SK-N-SH (cell line): Measurements from ENCODE around the gene GALNTL6. TPM values are rescaled to one million over a fixed set of nuclear protein-coding genes. Genes with fewer than 3 reads are reported as not detected.

ENCODE experiments used
- CTCF ChIA-PET: fragments of 300-600, 350-600 bp; formaldehyde crosslinking; extraction: SDS; loops from one replicate; lab custom pipeline; 2021; lab: Yijun Ruan, JAX
- POLR2A ChIA-PET: fragments of 350-600 bp; sonication (Branson Sonifier 250); formaldehyde crosslinking; extraction: SDS; loops from one replicate; lab custom pipeline; 2020; ENCODE audit warnings: antibody characterized with exemption, inconsistent platforms; lab: Yijun Ruan, JAX
- DNase-seq: peaks from one replicate; pipeline ENCODE4 v3.0.0; 2012
- H2AFZ ChIP-seq: fragments of 200-600 bp; sonication (generic); 2 replicates; pipeline ENCODE4 v1.8.1; 2016; ENCODE audit warnings: antibody characterized with exemption, mild to moderate bottlenecking, low read depth
- H3F3A ChIP-seq: fragments of 200-600 bp; sonication (generic); replicated peaks from 2 replicates; pipeline ENCODE3; 2016; ENCODE audit warnings: antibody characterized with exemption, mild to moderate bottlenecking; ENCODE audit not compliant: insufficient read depth
- H3K27ac ChIP-seq, 2 experiments: fragments of 200-500 bp in 1 of 2; fragments of 200-600 bp in 1 of 2; sonication (Bioruptor generic) in 1 of 2; sonication (generic), shearing (Covaris generic) in 1 of 2; 2 replicates each; pipeline versions ENCODE4 v1.5.1 to v1.6.1; 2014 to 2016; ENCODE audit warnings: low read depth in 2 of 2, inconsistent platforms in 1 of 2, low read length in 1 of 2, mild to moderate bottlenecking in 1 of 2, mixed read lengths in 1 of 2
- H3K27me3 ChIP-seq: fragments of 200-600 bp; sonication (generic), shearing (Covaris generic); 2 replicates; pipeline ENCODE4 v1.6.1; 2016; ENCODE audit warnings: mixed run types; ENCODE audit not compliant: insufficient read depth
- H3K36me3 ChIP-seq, 2 experiments: fragments of 200-500 bp in 1 of 2; fragments of 200-600 bp in 1 of 2; sonication (Bioruptor generic) in 1 of 2; sonication (generic) in 1 of 2; replicated peaks in 1 of 2; 2 replicates each; pipeline versions ENCODE3 to v1.5.1; 2014 to 2016; ENCODE audit warnings: low read length in 1 of 2, mild to moderate bottlenecking in 1 of 2; ENCODE audit not compliant: insufficient read depth in 2 of 2, control insufficient read depth in 1 of 2
- H3K4me1 ChIP-seq, 2 experiments: fragments of 200-500 bp in 1 of 2; fragments of 200-600 bp in 1 of 2; sonication (Bioruptor generic) in 1 of 2; sonication (generic), shearing (Covaris generic) in 1 of 2; 2 replicates each; pipeline versions ENCODE4 v1.5.1 to v1.6.1; 2014 to 2016; ENCODE audit warnings: low read depth in 1 of 2, low read length in 1 of 2, mixed run types in 1 of 2; ENCODE audit not compliant: insufficient read depth in 2 of 2, control insufficient read depth in 1 of 2
- H3K4me2 ChIP-seq: fragments of 200-600 bp; sonication (generic), shearing (Covaris generic); 2 replicates; pipeline ENCODE4 v1.6.1; 2017; ENCODE audit warnings: mixed run types
- H3K4me3 ChIP-seq, 2 experiments: fragments of 200-500 bp in 1 of 2; fragments of 200-600 bp in 1 of 2; sonication (Bioruptor generic) in 1 of 2; sonication (generic), shearing (Covaris generic) in 1 of 2; 2 replicates each; pipeline versions ENCODE4 v1.5.1 to v1.8.1; 2014 to 2016; ENCODE audit warnings: low read depth in 2 of 2, inconsistent platforms in 1 of 2, low read length in 1 of 2, mild to moderate bottlenecking in 1 of 2, mixed read lengths in 1 of 2, moderate library complexity in 1 of 2
- H3K79me2 ChIP-seq: fragments of 200-600 bp; sonication (generic); 2 replicates; pipeline ENCODE4 v1.8.1; 2017; ENCODE audit warnings: mild to moderate bottlenecking; ENCODE audit not compliant: insufficient read depth
- H3K9ac ChIP-seq: fragments of 200-600 bp; sonication (generic); 2 replicates; pipeline ENCODE4 v1.6.1; 2017; ENCODE audit warnings: mixed run types
- H3K9me2 ChIP-seq: fragments of 200-600 bp; sonication (generic); 2 replicates; pipeline ENCODE4 v1.6.1; 2017; ENCODE audit warnings: mixed run types
- H3K9me3 ChIP-seq: fragments of 200-600 bp; sonication (generic); 2 replicates; pipeline ENCODE4 v1.6.1; 2017; ENCODE audit warnings: mixed run types, mild to moderate bottlenecking, moderate library complexity
- H4K20me1 ChIP-seq: fragments of 200-600 bp; sonication (generic); 2 replicates; pipeline ENCODE4 v1.6.1; 2017; ENCODE audit warnings: mild to moderate bottlenecking, mixed run types; ENCODE audit not compliant: insufficient read depth
- CTCF ChIP-seq: fragments of 200-600 bp; sonication (generic); IDR thresholded peaks from 2 replicates; pipeline ENCODE4 v1.6.1; 2017; ENCODE audit warnings: antibody characterized with exemption, mild to moderate bottlenecking, moderate library complexity
- ELF1 ChIP-seq: IDR thresholded peaks from 2 replicates; pipeline ENCODE4 v1.4.0; 2012
- IRF3 ChIP-seq: fragments of 150-350 bp; IDR thresholded peaks from 2 replicates; pipeline ENCODE4 v1.6.1; 2016; ENCODE audit warnings: mild to moderate bottlenecking, low read depth, low read length
- MEF2A ChIP-seq: IDR thresholded peaks from 2 replicates; pipeline ENCODE4 v1.4.0; 2012; ENCODE audit warnings: low read depth, borderline replicate concordance
- NFIC ChIP-seq: IDR thresholded peaks from 2 replicates; pipeline ENCODE4 v1.4.0; 2012; ENCODE audit warnings: borderline replicate concordance
- NRF1 ChIP-seq: IDR thresholded peaks from 2 replicates; pipeline ENCODE4 v1.6.1; 2012; ENCODE audit warnings: low read depth, mild to moderate bottlenecking, low read length
- PBX3 ChIP-seq: IDR thresholded peaks from 2 replicates; pipeline ENCODE4; 2012
- POLR2AphosphoS5 ChIP-seq: IDR thresholded peaks from 2 replicates; pipeline ENCODE4 v1.6.1; 2012; ENCODE audit warnings: low read depth, low read length
- RCOR1 ChIP-seq: fragments of 150-350 bp; IDR thresholded peaks from 2 replicates; pipeline ENCODE4 v1.6.1; 2017; ENCODE audit warnings: antibody characterized with exemption, low read length
- RFX5 ChIP-seq: IDR thresholded peaks from 2 replicates; pipeline ENCODE4 v1.6.1; 2012; ENCODE audit warnings: mild to moderate bottlenecking, improper control_type of control experiment, low read length
- SIN3A ChIP-seq: IDR thresholded peaks from 2 replicates; pipeline ENCODE4 v1.6.1; 2012; ENCODE audit warnings: low read depth, mild to moderate bottlenecking, low read length, moderate library complexity, borderline replicate concordance
- TAF1 ChIP-seq: IDR thresholded peaks from 2 replicates; pipeline ENCODE4 v1.6.1; 2012; ENCODE audit warnings: low read depth, mild to moderate bottlenecking, low read length, moderate library complexity, borderline replicate concordance
- WGBS: methylation state at CpG from one replicate; pipeline ENCODE4 v1.1.6; 2017; ENCODE audit warnings: low lambda C conversion rate; 5-methylcytosine and 5-hydroxymethylcytosine counted together
- polyA plus RNA-seq, 3 experiments: library from polyadenylated mRNA; depleted of rRNA; stranded (reverse); fragments of >200 nt; gene quantifications; 2 replicates each; pipeline ENCODE4 v1.2.3, GENCODE V29; 2012
- TF ChIP-seq, protein P1 (sequence below): IDR thresholded peaks from 2 replicates; pipeline ENCODE4 v1.4.0; 2012; ENCODE audit warnings: low read depth, borderline replicate concordance

GALNTL6 gene
- polyA plus RNA-seq, 1 of the 3 experiments (the other 2 are of a cell fraction): 0.07 TPM

- Histone ChIP-seq H3K4me1 (no peaks in the 10 kb centered on the region), H3K4me3 (no peak overlapping the region), H3K27me3 (no peaks in the 10 kb centered on the region), H3K9ac (no peak overlapping the region), H3K36me3 (no peaks in the 10 kb centered on the region), H2AFZ (no peak overlapping the region), H3F3A (no peaks in the 10 kb centered on the region), H3K27ac (no peak overlapping the region), H3K79me2 (no peaks in the 10 kb centered on the region), H3K4me2 (no peak overlapping the region), H3K9me2 (no peaks in the 10 kb centered on the region), H3K9me3 (no peaks in the 10 kb centered on the region), H4K20me1 (no peaks in the 10 kb centered on the region)
- ChIA-PET CTCF (interaction anchor here (1.4 to 1.6 kb wide), 2 partner anchors 34 to 621 kb away, joined by 3 to 4 read pairs; no protein-coding TSS in a partner anchor), POLR2A (no interaction called here)
- no peak for DNase-seq
- no peak for TF ChIP-seq CTCF
- TF ChIP-seq MEF2A: no peak
- no peak for TF ChIP-seq SIN3A
- TF ChIP-seq POLR2AphosphoS5: no peak
- 47% methylated on average over 2 of the region's 2 CpGs for WGBS
Observed at GRCh38 chr4:172480471-172480870, 667.3 kb downstream of the GALNTL6 start.

DNA sequence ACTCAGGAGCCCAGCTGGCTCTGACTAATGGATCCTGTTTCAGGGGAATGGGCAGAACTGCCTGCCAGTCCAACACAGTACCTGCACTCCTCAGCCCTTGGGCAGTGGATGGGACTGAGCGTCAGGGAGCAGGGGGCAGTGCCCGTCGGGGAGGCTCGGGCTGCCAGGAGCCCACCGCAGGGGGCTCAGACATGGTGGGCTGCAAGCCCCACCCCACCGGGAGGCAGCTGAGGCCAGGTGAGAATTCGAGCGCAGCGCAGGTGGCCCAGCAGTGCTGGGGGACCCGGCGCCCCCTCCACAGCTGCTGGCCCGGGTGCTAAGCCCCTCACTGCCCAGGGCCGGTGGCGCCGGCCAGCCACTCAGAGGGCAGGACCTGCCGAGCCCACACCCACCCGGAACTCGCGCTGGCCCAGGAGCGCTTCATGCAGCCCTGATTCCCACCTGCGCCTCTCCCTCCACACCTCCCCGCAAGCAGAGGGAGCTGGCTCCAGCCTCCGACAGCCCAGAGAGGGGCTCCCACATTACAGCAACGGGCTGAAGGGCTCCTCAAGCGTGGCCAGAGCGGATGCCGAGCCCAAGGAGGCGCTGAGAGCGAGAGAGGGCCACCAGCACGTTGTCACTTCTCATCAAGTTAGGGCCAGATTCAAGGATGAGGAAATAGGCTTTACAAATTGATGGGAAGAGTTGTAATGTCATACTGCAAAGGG is 668.8 kb downstream of the GALNTL6 start:
- Histone ChIP-seq H3K4me1 (no peaks in the 10 kb centered on the region), H3K36me3 (no peaks in the 10 kb centered on the region), H3K9me3 (no peaks in the 10 kb centered on the region), H3K4me3 (no peak overlapping the region), H3K79me2 (no peaks in the 10 kb centered on the region), H3K27me3 (no peaks in the 10 kb centered on the region), H3K4me2 (no peak overlapping the region), H2AFZ (no peak overlapping the region), H3K27ac (no peak overlapping the region), H4K20me1 (no peaks in the 10 kb centered on the region), H3K9ac (no peak overlapping the region), H3F3A (no peaks in the 10 kb centered on the region), H3K9me2 (0 out of 2 replicates have a peak, but pooled peaks cover 4% of the 10 kb centered on the region)
- TF ChIP-seq RCOR1: no peak
- TF ChIP-seq RFX5: no peak
- WGBS: 60% methylated on average over 15 of the region's 30 CpGs
- ChIA-PET CTCF (no interaction called here), POLR2A (no interaction called here)
- DNase-seq: no peak

- CTCF ChIA-PET: no interaction called here
- Histone ChIP-seq H3K4me1 (no peaks in the 10 kb centered on the region), H3K27ac (no peak overlapping the region), H3K27me3 (no peaks in the 10 kb centered on the region), H2AFZ (no peak overlapping the region), H3K4me3 (no peak overlapping the region), H3K79me2 (no peaks in the 10 kb centered on the region), H4K20me1 (no peaks in the 10 kb centered on the region), H3K9me3 (no peaks in the 10 kb centered on the region), H3K4me2 (no peak overlapping the region), H3K9me2 (0 out of 2 replicates have a peak, but pooled peaks cover 4% of the 10 kb centered on the region), H3K9ac (no peak overlapping the region), H3K36me3 (no peaks in the 10 kb centered on the region), H3F3A (no peaks in the 10 kb centered on the region)
- no peak for DNase-seq
- POLR2A ChIA-PET: no interaction called here
- 47% methylated on average over 3 of the region's 3 CpGs for WGBS
- TF ChIP-seq, protein P1, sequence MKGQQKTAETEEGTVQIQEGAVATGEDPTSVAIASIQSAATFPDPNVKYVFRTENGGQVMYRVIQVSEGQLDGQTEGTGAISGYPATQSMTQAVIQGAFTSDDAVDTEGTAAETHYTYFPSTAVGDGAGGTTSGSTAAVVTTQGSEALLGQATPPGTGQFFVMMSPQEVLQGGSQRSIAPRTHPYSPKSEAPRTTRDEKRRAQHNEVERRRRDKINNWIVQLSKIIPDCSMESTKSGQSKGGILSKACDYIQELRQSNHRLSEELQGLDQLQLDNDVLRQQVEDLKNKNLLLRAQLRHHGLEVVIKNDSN: no peak
- TF ChIP-seq ELF1 (no peak), NRF1 (no peak), TAF1 (no peak), NFIC (no peak), IRF3 (no peak), POLR2AphosphoS5 (no peak), PBX3 (no peak), CTCF (no peak)
Observed at GRCh38 chr4:172485007-172485406, 671.8 kb downstream of the GALNTL6 start.
